A549 treated with AZD9567 at 1 μM for 4 hours (cell line): ENCODE results near the gene DPM2. TPM values are rescaled to one million over a fixed set of nuclear protein-coding genes. Genes with fewer than 3 reads are reported as not detected.

Source experiments
- total RNA-seq: library from RNA; stranded (reverse); fragments of 200-300 nt; extraction: Qiagen RNA extraction; gene quantifications from 5 replicates; pipeline ENCODE4 v1.2.3, GENCODE V29; 2022; ENCODE audit not compliant: insufficient read depth

DPM2 gene
- 38.0 to 48.2 TPM (median 43.1 TPM) in 5 replicates for total RNA-seq

GRCh38 chr9:127937388-127938297 is at the start of gene DPM2:
Gene DPM2, minus strand, starts transcription at chr9:127937854. Its CDS starts 34 bp downstream, at chr9:127937820.

GRCh38 chr9:127980706-127981558 is 43.3 kb upstream of the DPM2 start, which contains the start of gene EEIG1:
Gene EEIG1, minus strand, starts transcription at chr9:127980989. Its CDS starts 852 bp downstream, at chr9:127980137.

GRCh38 chr9:127930231-127931091 is 7.2 kb downstream of the DPM2 start, which contains the start of gene PIP5KL1:
Gene PIP5KL1, minus strand, starts transcription at chr9:127930777. Its CDS starts 25 bp downstream, at chr9:127930752.

GRCh38 chr9:127916720-127917581 is 20.7 kb downstream of the DPM2 start, which contains the start of gene ST6GALNAC4:
Gene ST6GALNAC4, minus strand, starts transcription at chr9:127917041. Its CDS starts 622 bp downstream, at chr9:127916419.

GRCh38 chr9:127899128-127899943 is 38.3 kb downstream of the DPM2 start, which contains the start of gene ST6GALNAC6:
Gene ST6GALNAC6, minus strand, starts transcription at chr9:127899603. Its CDS starts 1,622 bp downstream, at chr9:127897981.

Other genes with a start within 250 kb of the DPM2 start
- gene CFAP157, start 230.9 kb downstream of the DPM2 start, total RNA-seq, result 0.08 to 0.13 TPM (median 0.12 TPM) in 3 of 5 replicates, not detected in the others
- gene PTRH1, start 222.2 kb downstream of the DPM2 start, total RNA-seq, result 15.7 to 24.3 TPM (median 19.7 TPM) in 5 replicates
- gene TTC16, start 221.8 kb downstream of the DPM2 start, total RNA-seq, result 0.02 to 0.03 TPM (median 0.03 TPM) in 3 of 5 replicates, not detected in the others
- 13.6 to 18.7 TPM (median 16.3 TPM) in 5 replicates for gene TOR2A, start 202.6 kb downstream of the DPM2 start, total RNA-seq
- 0.08 to 0.26 TPM (median 0.19 TPM) in 4 of 5 replicates, not detected in the other for gene SH2D3C, start 159.2 kb downstream of the DPM2 start, total RNA-seq
- 48.0 to 74.8 TPM (median 51.5 TPM) in 5 replicates for gene CDK9, start 151.8 kb downstream of the DPM2 start, total RNA-seq
- 43.6 to 54.9 TPM (median 49.8 TPM) in 5 replicates for gene FPGS, start 135.0 kb downstream of the DPM2 start, total RNA-seq
- gene ENG, start 83.2 kb downstream of the DPM2 start, total RNA-seq, result 0.09 to 0.24 TPM (median 0.14 TPM) in 4 of 5 replicates, not detected in the other
- 41.8 to 82.0 TPM (median 73.1 TPM) in 5 replicates for gene AK1, start 60.2 kb downstream of the DPM2 start, total RNA-seq
- 19.5 to 29.9 TPM (median 22.3 TPM) in 5 replicates for gene ST6GALNAC6, start 38.3 kb downstream of the DPM2 start, total RNA-seq
- gene ST6GALNAC4, start 20.8 kb downstream of the DPM2 start, total RNA-seq, result 16.1 to 19.0 TPM (median 18.1 TPM) in 5 replicates
- gene PIP5KL1, start 7.1 kb downstream of the DPM2 start, total RNA-seq, result 1.1 to 7.0 TPM (median 2.2 TPM) in 5 replicates
- 35.1 to 66.4 TPM (median 44.3 TPM) in 5 replicates for gene EEIG1, start 43.1 kb upstream of the DPM2 start, total RNA-seq
- 2.6 to 6.8 TPM (median 6.1 TPM) in 5 replicates for gene NAIF1, start 129.5 kb upstream of the DPM2 start, total RNA-seq
- gene SLC25A25, start 130.4 kb upstream of the DPM2 start, total RNA-seq, result 5.6 to 9.4 TPM (median 8.3 TPM) in 5 replicates
- gene PTGES2, start 189.9 kb upstream of the DPM2 start, total RNA-seq, result 75.3 to 103 TPM (median 98.9 TPM) in 5 replicates
- gene LCN2, start 211.6 kb upstream of the DPM2 start, total RNA-seq, result 2.9 to 6.8 TPM (median 3.9 TPM) in 5 replicates
- 47.1 to 75.1 TPM (median 62.3 TPM) in 5 replicates for gene BBLN, start 222.4 kb upstream of the DPM2 start, total RNA-seq